ENCODE data around the gene ARID5B. TPM values are rescaled to one million over a fixed set of nuclear protein-coding genes. Genes with fewer than 3 reads are reported as not detected.
A peak's percentile ranks its signal among the peaks of the same experiment; 100 is the strongest.

Gene ARID5B
- total RNA-seq, 1 experiment from 2014 or later = 15.7 TPM

GRCh38 chr10:61888744-61889143, 12.8 kb upstream of the ARID5B start:
- no peak for DNase-seq (ENCODE audit: low read depth)

- no peak for DNase-seq (ENCODE audit: low read depth)
These were observed 11.1 kb upstream of the ARID5B start for GRCh38 chr10:61890430-61890829.

GRCh38 chr10:61890881-61891409, 10.6 kb upstream of the ARID5B start:
- DNase-seq (ENCODE audit: low read depth) = no peak

- no peak for DNase-seq (ENCODE audit: low read depth)
These were observed 9.5 kb upstream of the ARID5B start for GRCh38 chr10:61891906-61892585.

GRCh38 chr10:61892961-61893360, 8.5 kb upstream of the ARID5B start:
- no peak for DNase-seq (ENCODE audit: low read depth)

GRCh38 chr10:61894133-61894532, 7.4 kb upstream of the ARID5B start:
- no peak for DNase-seq (ENCODE audit: low read depth)

GRCh38 chr10:61895898-61896600, 5.5 kb upstream of the ARID5B start:
- no peak for DNase-seq (ENCODE audit: low read depth)

- peak; percentile 78 for DNase-seq (ENCODE audit: low read depth)
These were observed 4.4 kb upstream of the ARID5B start for GRCh38 chr10:61896854-61897661.

- DNase-seq (ENCODE audit: low read depth) = peak; percentile 54
These were observed 3.6 kb upstream of the ARID5B start for GRCh38 chr10:61897671-61898434.

GRCh38 chr10:61898435-61898778, 3.1 kb upstream of the ARID5B start:
- no peak for DNase-seq (ENCODE audit: low read depth)

- DNase-seq (ENCODE audit: low read depth) = peak; percentile 74
These were observed 2.4 kb upstream of the ARID5B start for GRCh38 chr10:61899069-61899531.

- DNase-seq (ENCODE audit: low read depth) = no peak
These were observed 1.9 kb upstream of the ARID5B start for GRCh38 chr10:61899663-61899996.

GRCh38 chr10:61899997-61900828, 1.3 kb upstream of the ARID5B start:
- peak; percentile 75 for DNase-seq (ENCODE audit: low read depth)

- peak; percentile 33 for DNase-seq (ENCODE audit: low read depth)
These were observed 438 bp downstream of the ARID5B start for GRCh38 chr10:61901829-61902444.

GRCh38 chr10:61902445-61903220, 1.1 kb downstream of the ARID5B start:
- DNase-seq (ENCODE audit: low read depth) = peak; percentile 56

- peak; percentile 62 for DNase-seq (ENCODE audit: low read depth)
These were observed 1.9 kb downstream of the ARID5B start for GRCh38 chr10:61903221-61903927.

- DNase-seq (ENCODE audit: low read depth) = peak; percentile 11
These were observed 2.4 kb downstream of the ARID5B start for GRCh38 chr10:61903928-61904344.
